HEK293T (cell line): ENCODE results near the gene DYNLT5.

ENCODE experiments used
- BHLHE40 ChIP-seq: fragments of 450-650 bp; IDR thresholded peaks from 2 replicates; pipeline ENCODE4 v1.6.1; 2016; ENCODE audit warnings: mild to moderate bottlenecking, moderate library complexity, borderline replicate concordance
- CTBP1 ChIP-seq: fragments of 450-650 bp; IDR thresholded peaks from 2 replicates; pipeline ENCODE4 v1.6.1; 2016; ENCODE audit warnings: borderline replicate concordance
- ELF4 ChIP-seq: fragments of 450-650 bp; IDR thresholded peaks from 2 replicates; pipeline ENCODE4 v1.6.1; 2017; ENCODE audit warnings: antibody characterized with exemption
- FOXA1 ChIP-seq: fragments of 450-650 bp; IDR thresholded peaks from 2 replicates; pipeline ENCODE4 v1.6.1; 2016; ENCODE audit warnings: mild to moderate bottlenecking
- FOXK2 ChIP-seq: fragments of 450-650 bp; IDR thresholded peaks from 2 replicates; pipeline ENCODE4 v1.6.1; 2016; ENCODE audit warnings: mild to moderate bottlenecking
- FOXM1 ChIP-seq: fragments of 450-650 bp; IDR thresholded peaks from 2 replicates; pipeline ENCODE4 v1.6.1; 2017; ENCODE audit warnings: mild to moderate bottlenecking, borderline replicate concordance
- HDGF ChIP-seq: fragments of 450-650 bp; IDR thresholded peaks from 2 replicates; pipeline ENCODE4 v1.6.1; 2017; ENCODE audit warnings: antibody characterized with exemption, borderline replicate concordance
- L3MBTL2 ChIP-seq: fragments of 450-650 bp; conservative IDR thresholded peaks from 2 replicates; pipeline ENCODE4 v1.6.1; 2016; ENCODE audit warnings: mild to moderate bottlenecking
- NFRKB ChIP-seq: fragments of 450-650 bp; IDR thresholded peaks from 2 replicates; pipeline ENCODE4 v1.6.1; 2016; ENCODE audit warnings: mild to moderate bottlenecking, moderate library complexity
- PKNOX1 ChIP-seq: fragments of 450-650 bp; IDR thresholded peaks from 2 replicates; pipeline ENCODE4 v1.6.1; 2016
- SP1 ChIP-seq: fragments of 450-650 bp; IDR thresholded peaks from 2 replicates; pipeline ENCODE4 v1.6.1; 2017
- SUZ12 ChIP-seq: fragments of 450-650 bp; IDR thresholded peaks from 2 replicates; pipeline ENCODE4 v1.6.1; 2016; ENCODE audit warnings: mild to moderate bottlenecking
- TARDBP ChIP-seq: fragments of 450-650 bp; IDR thresholded peaks from 2 replicates; pipeline ENCODE4 v1.6.1; 2016
- ZNF384 ChIP-seq: fragments of 450-650 bp; IDR thresholded peaks from 2 replicates; pipeline ENCODE4 v1.6.1; 2016

GRCh38 chr1:66704177-66704875 is 47.9 kb upstream of the DYNLT5 start:
- TF ChIP-seq ELF4 (no peak), NFRKB (no peak), HDGF (no peak), SP1 (no peak), BHLHE40 (no peak), FOXM1 (no peak), FOXA1 (no peak), ZNF384 (no peak), SUZ12 (no peak), FOXK2 (no peak), L3MBTL2 (no peak), CTBP1 (no peak), TARDBP (no peak), PKNOX1 (no peak)
